ENCODE results near the gene PCDHA2. TPM values are rescaled to one million over a fixed set of nuclear protein-coding genes. Genes with fewer than 3 reads are reported as not detected.
A peak's percentile ranks its signal among the peaks of the same experiment; 100 is the strongest.
"Not testable (repeated sequence)": the region's sequence is repeated elsewhere in the genome, so short reads cannot be mapped to it uniquely, and the experiment has no call there.

Gene PCDHA2
- total RNA-seq = under 1 TPM in 1 of 2 donors, not detected in 1; 0.09 TPM

DNA sequence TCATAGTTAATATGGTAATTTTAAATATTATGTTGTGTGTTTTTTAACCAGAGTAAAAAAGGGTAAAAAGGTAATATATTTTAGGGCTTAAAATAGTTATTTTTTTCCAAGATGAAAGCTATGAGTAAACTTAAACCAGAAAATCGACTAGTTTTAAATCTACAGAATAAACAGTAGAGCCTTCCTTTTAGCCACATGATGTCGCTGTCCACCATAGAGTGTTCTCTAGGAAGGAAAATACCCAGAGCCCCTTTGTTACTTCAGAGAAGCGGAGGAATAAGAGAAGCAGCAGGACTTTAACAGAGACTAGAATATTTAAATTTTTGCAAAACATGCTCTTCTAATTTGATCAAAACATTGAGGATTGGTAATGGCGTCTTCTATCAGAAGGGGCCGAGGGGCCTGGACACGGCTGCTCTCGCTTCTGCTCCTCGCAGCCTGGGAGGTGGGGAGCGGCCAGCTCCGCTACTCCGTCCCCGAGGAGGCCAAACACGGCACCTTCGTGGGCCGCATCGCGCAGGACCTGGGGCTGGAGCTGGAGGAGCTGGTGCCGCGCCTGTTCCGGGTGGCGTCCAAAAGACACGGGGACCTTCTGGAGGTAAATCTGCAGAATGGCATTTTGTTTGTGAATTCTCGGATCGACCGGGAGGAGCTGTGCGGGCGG, at the start of gene PCDHA2:
Gene PCDHA2, plus strand, starts transcription at position 258 of the 664 bp plus-strand sequence.
- DNase-seq (ENCODE audit: low spot score in 2 of 2) = no peak
- Mint-ChIP-seq H3K36me3 (peaks cover 19 to 29% of the 10 kb centered on the region in 2 donors), H3K27ac (no peak within 1 kb of the TSS), H3K9me3 (peaks cover 18 to 24% of the 10 kb centered on the region in 2 donors)
- ATAC-seq = no peak

DNA sequence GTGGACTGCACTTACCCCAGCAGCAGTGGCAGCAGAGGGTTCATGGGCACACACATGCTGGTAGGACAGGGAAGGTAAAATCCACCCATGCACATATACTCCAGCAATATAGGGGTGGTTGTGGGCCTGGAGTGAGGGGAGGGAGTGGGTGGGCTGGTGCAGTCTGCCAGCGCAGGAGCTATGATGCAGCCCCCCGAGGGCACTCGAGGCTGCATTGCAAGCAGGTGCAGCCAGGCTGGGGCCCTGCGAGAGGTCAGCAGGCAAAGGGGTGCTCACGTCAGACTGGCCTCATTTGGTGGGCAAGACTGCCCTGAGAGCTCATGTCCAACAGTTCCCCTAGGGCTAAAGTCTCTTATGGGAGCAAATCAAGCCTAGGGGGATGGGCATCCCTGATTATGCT, 41.1 kb upstream of the PCDHA2 start:
- H3K9me3 Mint-ChIP-seq = peaks cover 66 to 77% of the 10 kb centered on the region in 2 donors

DNA sequence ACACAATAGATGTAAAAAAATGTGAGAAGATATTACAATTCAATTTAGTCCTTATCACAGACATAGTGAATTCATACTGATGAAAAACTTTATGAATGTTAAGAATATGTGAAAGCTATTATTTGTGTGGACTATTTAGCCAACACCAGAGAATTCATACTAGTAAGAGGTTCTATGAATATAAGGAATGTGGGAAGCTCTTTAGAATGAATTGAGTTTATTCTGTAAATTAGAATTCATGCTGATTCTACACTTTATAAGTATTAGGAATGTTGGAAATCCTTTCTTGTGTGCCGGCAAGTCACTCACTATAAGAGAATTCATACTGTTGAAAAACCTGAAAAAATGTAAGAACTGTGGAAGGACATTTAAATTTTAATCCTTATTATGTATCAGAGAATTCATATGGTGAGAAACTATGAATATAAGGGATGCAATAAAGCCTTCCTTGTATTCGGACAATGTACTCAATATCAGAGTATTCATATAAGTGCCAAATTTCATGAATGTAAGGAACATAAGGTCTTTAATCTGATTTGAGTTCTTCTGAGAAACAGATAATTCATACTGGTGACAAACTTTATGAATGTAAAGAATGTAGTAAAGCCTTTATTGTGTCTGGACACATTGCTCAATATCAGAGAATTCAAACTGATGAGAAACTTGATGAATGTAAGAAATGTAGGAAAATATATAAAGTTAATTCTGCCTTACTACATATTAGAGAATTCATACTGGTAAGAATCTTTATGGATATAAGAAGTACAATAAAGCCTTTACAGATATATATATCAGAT, 30.3 kb upstream of the PCDHA2 start:
- Mint-ChIP-seq H3K27ac (no peak overlapping the region), H3K9me3 (peaks cover 51 to 57% of the 10 kb centered on the region in 2 donors), H3K36me3 (peaks cover 53 to 59% of the 10 kb centered on the region in 2 donors)
- DNase-seq (ENCODE audit: low spot score in 2 of 2) (no peak), ATAC-seq (no peak)

More for the DNA sequence above, 41.1 kb upstream of the PCDHA2 start:
- no peak for ATAC-seq
- Mint-ChIP-seq H3K27ac (no peak overlapping the region), H3K36me3 (peaks cover 46 to 72% of the 10 kb centered on the region in 2 donors)
- no peak for DNase-seq (ENCODE audit: low spot score in 2 of 2)

DNA sequence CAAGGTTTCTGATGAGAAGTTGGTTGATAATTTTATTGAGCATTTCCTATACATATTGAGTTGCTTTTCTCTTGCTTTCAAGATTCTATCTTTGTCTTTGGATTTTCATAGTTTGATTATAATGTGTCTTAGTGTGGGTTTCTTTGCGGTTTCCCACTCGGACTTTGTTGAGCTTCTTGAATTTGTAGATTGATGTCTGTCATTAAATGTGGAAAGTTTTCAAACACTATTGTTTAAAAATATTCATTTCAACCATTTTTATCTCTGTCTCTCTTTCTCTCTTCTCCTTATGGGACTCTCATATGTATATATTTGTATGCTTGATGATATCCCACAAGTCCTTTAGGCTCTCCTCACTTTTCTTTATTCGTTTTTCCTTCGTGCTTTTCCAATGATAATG, 27.2 kb upstream of the PCDHA2 start:
- H3K27ac Mint-ChIP-seq = no peak overlapping the region
- peaks cover 45 to 47% of the 10 kb centered on the region in 2 donors for H3K9me3 Mint-ChIP-seq
- no peak for DNase-seq (ENCODE audit: low spot score in 2 of 2)

DNA sequence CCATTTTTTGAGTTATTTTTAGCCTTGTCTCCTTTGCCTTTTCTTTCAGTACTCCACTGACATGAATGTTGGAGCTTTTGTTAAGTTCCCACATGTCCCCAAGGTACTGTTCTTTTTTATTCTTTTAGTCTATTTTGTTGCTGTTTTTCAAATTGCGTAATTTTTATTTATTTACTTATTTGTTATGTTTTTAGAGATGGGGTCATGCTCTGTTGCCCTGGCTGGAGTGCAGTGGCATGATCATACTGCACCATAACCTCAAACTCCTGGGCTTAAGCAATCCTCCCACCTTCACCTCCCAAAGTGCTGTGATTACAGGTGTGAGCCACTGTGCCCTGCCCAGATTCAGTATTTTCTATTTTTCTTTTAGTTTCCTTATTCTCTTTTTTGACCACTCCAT, 14.1 kb upstream of the PCDHA2 start:
- Mint-ChIP-seq H3K9me3 (peaks cover 51 to 52% of the 10 kb centered on the region in 2 donors), H3K27ac (no peak overlapping the region), H3K36me3 (peaks cover 45 to 84% of the 10 kb centered on the region in 2 donors)
- ATAC-seq = no peak
- no peak for DNase-seq (ENCODE audit: low spot score in 2 of 2)

More for the DNA sequence above, 27.2 kb upstream of the PCDHA2 start:
- no peak for ATAC-seq
- H3K36me3 Mint-ChIP-seq = peaks cover 45 to 49% of the 10 kb centered on the region in 2 donors

DNA sequence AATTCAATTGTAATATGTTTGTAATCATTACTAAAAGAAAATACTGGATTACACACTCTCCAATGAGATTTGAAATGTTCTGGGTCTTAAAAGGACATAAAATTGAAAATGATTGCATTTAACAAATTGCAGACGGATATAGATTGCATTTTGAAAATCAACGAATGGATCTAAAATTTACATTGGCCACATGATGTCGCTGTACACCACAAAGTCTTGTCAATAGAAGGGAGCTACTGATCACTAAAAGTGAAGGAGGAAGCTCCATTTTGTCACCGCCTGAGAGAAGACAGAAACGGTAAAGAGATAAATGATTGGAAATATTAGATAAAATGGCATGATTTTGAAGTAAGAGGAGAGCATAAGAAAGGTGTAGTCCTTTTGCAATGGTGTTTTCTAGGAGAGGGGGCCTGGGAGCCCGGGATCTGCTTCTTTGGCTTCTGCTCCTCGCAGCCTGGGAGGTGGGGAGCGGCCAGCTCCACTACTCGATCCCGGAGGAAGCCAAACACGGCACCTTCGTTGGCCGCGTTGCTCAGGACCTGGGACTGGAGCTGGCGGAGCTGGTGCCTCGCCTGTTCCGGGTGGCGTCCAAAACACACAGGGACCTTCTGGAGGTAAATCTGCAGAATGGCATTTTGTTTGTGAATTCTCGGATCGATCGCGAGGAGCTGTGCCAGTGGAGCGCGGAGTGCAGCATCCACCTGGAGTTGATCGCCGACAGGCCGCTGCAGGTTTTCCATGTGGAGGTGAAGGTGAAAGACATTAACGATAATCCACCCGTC, 8.6 kb upstream of the PCDHA2 start, which contains the start of gene PCDHA1:
Gene PCDHA1, plus strand, starts transcription at position 236 of the 782 bp plus-strand sequence.
- ATAC-seq = no peak
- DNase-seq (ENCODE audit: low spot score in 2 of 2) = no peak
- H3K27ac Mint-ChIP-seq = peak within 1 kb of the TSS in 1 of 2 donors; percentile 55
- H3K36me3 Mint-ChIP-seq = peaks cover 47 to 64% of the 10 kb centered on the region in 2 donors
- H3K9me3 Mint-ChIP-seq = peaks cover 29 to 34% of the 10 kb centered on the region in 2 donors

DNA sequence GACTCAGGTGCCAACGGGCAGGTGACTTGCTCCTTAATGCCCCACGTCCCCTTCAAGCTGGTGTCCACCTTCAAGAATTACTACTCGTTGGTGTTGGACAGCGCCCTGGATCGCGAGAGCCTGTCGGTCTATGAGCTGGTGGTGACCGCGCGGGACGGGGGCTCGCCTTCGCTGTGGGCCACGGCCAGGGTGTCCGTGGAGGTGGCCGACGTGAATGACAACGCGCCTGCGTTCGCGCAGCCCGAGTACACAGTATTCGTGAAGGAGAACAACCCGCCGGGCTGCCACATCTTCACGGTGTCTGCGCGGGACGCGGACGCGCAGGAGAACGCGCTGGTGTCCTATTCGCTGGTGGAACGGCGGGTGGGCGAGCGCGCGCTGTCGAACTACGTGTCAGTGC, 7.2 kb upstream of the PCDHA2 start:
- peaks cover 28 to 31% of the 10 kb centered on the region in 2 donors for H3K9me3 Mint-ChIP-seq
- DNase-seq (ENCODE audit: low spot score in 2 of 2); ATAC-seq; H3K27ac Mint-ChIP-seq: not testable (repeated sequence)
- H3K36me3 Mint-ChIP-seq = peaks cover 45 to 53% of the 10 kb centered on the region in 2 donors

DNA sequence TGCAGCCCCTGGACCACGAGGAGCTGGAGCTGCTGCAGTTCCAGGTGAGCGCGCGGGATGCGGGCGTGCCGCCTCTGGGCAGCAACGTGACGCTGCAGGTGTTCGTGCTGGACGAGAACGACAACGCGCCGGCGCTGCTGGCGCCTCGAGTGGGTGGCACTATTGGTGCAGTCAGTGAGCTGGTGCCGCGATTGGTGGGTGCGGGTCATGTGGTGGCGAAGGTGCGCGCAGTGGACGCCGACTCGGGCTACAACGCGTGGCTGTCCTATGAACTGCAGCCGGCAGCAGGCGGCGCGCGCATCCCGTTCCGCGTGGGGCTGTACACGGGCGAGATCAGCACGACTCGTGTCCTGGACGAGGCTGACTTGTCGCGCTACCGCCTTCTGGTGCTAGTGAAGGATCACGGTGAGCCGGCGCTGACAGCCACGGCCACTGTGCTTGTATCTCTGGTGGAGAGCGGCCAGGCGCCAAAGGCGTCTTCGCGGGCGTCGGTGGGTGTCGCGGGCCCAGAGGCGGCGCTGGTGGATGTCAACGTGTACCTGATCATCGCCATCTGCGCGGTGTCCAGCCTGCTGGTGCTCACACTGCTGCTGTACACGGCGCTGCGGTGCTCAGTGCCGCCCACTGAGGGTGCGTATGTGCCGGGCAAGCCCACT, 6.7 kb upstream of the PCDHA2 start:
- not testable (repeated sequence) for DNase-seq (ENCODE audit: low spot score in 2 of 2); H3K27ac Mint-ChIP-seq; ATAC-seq
- peaks cover 26 to 30% of the 10 kb centered on the region in 2 donors for H3K9me3 Mint-ChIP-seq
- peaks cover 44 to 52% of the 10 kb centered on the region in 2 donors for H3K36me3 Mint-ChIP-seq

DNA sequence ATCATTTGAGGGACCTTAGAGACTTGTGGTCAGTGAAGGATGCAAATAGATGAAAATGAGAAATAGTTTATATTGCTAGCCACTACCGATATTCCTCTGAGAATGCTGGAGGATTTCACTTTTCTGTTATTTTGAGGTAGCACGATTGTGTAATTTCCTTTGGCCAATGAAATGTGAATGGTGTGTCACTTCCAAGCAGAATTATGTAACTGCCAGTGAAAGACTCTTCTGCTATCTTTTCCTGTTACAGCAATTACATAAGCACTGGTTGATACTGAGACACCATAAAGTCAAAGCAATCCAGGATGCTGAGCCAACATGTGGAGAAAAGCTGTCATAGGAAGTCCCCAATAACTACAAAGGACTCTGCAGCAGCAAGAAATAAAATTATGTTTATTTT, 3.6 kb upstream of the PCDHA2 start:
- peaks cover 25 to 32% of the 10 kb centered on the region in 2 donors for H3K9me3 Mint-ChIP-seq
- ATAC-seq (no peak), DNase-seq (ENCODE audit: low spot score in 2 of 2) (no peak)
- no peak overlapping the region for H3K27ac Mint-ChIP-seq
- peaks cover 44 to 51% of the 10 kb centered on the region in 2 donors for H3K36me3 Mint-ChIP-seq

DNA sequence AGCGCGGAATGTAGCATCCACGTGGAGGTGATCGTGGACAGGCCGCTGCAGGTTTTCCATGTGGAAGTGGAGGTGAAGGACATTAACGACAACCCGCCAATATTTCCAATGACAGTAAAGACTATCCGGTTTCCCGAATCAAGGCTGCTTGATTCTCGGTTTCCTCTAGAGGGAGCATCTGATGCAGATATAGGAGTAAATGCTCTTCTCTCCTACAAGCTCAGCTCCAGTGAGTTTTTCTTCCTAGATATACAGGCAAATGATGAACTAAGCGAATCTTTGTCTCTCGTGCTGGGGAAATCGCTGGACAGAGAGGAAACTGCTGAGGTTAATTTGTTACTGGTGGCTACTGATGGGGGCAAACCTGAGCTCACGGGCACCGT, 598 bp downstream of the PCDHA2 start:
- ATAC-seq (no peak), DNase-seq (ENCODE audit: low spot score in 2 of 2) (no peak)
- Mint-ChIP-seq H3K36me3 (peaks cover 17 to 27% of the 10 kb centered on the region in 2 donors), H3K9me3 (peaks cover 20 to 25% of the 10 kb centered on the region in 2 donors), H3K27ac (no peak overlapping the region)

DNA sequence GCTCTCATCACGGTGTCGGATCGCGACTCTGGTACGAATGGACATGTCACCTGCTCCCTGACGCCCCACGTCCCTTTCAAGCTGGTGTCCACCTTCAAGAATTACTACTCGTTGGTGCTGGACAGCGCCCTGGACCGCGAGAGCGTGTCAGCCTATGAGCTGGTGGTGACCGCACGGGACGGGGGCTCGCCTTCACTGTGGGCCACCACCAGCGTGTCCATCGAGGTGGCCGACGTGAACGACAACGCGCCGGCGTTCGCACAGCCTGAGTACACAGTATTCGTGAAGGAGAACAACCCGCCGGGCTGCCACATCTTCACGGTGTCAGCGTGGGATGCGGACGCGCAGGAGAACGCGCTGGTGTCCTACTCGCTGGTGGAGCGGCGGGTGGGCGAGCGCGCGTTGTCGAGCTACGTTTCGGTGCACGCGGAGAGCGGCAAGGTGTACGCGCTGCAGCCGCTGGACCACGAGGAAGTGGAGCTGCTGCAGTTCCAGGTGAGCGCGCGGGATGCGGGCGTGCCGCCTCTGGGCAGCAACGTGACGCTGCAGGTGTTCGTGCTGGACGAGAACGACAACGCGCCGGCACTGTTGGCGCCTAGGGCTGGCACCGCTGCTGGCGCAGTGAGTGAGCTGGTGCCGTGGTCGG, 1.5 kb downstream of the PCDHA2 start:
- peaks cover 17 to 22% of the 10 kb centered on the region in 2 donors for H3K9me3 Mint-ChIP-seq
- not testable (repeated sequence) for DNase-seq (ENCODE audit: low spot score in 2 of 2); ATAC-seq; H3K27ac Mint-ChIP-seq
- H3K36me3 Mint-ChIP-seq = peaks cover 24 to 33% of the 10 kb centered on the region in 2 donors

DNA sequence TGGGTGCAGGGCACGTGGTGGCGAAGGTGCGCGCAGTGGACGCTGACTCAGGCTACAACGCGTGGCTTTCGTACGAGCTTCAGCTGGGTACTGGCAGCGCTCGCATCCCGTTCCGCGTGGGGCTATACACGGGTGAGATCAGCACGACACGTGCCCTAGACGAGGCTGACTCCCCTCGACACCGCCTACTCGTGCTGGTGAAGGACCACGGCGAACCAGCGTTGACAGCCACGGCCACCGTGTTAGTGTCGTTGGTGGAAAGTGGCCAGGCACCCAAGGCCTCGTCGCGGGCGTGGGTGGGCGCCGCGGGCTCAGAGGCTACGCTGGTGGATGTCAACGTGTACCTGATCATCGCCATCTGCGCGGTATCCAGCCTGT, 2.1 kb downstream of the PCDHA2 start:
- H3K36me3 Mint-ChIP-seq = peaks cover 26 to 38% of the 10 kb centered on the region in 2 donors
- ATAC-seq (no peak), DNase-seq (ENCODE audit: low spot score in 2 of 2) (no peak)
- H3K27ac Mint-ChIP-seq = no peak overlapping the region
- peaks cover 14 to 24% of the 10 kb centered on the region in 2 donors for H3K9me3 Mint-ChIP-seq

DNA sequence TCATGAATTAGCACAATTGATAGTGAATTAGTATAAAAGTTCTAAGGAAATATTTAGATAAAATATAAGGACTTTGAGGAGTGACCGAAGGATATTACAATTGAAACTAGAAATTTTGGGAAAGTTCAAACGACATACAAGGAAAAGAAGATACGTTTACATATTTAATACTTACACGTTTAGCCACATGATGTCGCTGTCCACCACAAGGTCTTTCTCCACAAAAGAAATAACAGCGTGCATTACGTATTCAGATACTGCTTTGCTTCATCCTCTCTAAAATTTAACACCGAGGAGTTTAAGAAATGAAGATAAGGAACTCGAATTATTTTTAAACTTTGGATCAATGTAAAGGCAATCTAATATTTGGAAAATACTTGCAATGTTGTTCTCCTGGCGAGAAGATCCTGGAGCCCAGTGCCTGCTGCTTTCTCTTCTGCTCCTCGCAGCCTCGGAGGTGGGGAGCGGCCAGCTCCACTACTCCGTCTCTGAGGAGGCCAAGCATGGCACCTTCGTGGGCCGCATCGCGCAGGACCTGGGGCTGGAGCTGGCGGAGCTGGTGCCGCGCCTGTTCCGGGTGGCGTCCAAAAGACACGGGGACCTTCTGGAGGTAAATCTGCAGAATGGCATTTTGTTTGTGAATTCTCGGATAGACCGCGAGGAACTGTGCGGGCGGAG, 6.3 kb downstream of the PCDHA2 start, which contains the start of gene PCDHA3:
Gene PCDHA3, plus strand, starts transcription at position 242 of the 678 bp plus-strand sequence.
- Mint-ChIP-seq H3K36me3 (peaks cover 14 to 38% of the 10 kb centered on the region in 2 donors), H3K27ac (peak within 1 kb of the TSS in 1 of 2 donors; percentile 55), H3K9me3 (peaks cover 5 to 29% of the 10 kb centered on the region in 2 donors)
- DNase-seq (ENCODE audit: low spot score in 2 of 2) (no peak), ATAC-seq (no peak)

DNA sequence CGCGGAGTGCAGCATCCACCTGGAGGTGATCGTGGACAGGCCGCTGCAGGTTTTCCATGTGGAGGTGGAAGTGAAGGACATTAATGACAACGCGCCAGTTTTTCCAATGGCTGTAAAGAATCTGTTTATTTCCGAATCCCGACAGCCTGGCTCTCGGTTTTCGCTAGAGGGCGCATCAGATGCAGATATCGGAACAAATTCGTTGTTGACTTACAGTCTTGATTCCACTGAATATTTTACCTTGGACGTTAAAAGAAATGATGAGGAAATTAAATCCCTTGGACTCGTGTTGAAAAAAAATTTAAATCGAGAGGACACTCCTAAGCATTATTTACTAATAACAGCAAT, 6.8 kb downstream of the PCDHA2 start:
- no peak for DNase-seq (ENCODE audit: low spot score in 2 of 2)
- Mint-ChIP-seq H3K36me3 (peaks cover 14 to 38% of the 10 kb centered on the region in 2 donors), H3K27ac (no peak overlapping the region), H3K9me3 (peaks cover 5 to 25% of the 10 kb centered on the region in 2 donors)
- ATAC-seq = no peak

DNA sequence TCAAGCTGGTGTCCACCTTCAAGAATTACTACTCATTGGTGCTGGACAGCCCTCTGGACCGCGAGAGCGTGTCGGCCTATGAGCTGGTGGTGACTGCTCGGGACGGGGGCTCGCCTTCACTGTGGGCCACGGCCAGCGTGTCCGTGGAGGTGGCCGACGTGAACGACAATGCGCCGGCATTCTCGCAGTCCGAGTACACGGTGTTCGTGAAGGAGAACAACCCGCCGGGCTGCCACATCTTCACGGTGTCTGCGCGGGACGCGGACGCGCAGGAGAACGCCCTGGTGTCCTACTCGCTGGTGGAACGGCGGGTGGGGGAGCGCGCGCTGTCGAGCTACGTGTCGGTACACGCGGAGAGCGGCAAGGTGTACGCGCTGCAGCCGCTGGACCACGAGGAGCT, 7.7 kb downstream of the PCDHA2 start:
- ATAC-seq; DNase-seq (ENCODE audit: low spot score in 2 of 2); H3K27ac Mint-ChIP-seq: not testable (repeated sequence)
- peaks cover 15 to 45% of the 10 kb centered on the region in 2 donors for H3K36me3 Mint-ChIP-seq
- H3K9me3 Mint-ChIP-seq = peaks cover 9 to 29% of the 10 kb centered on the region in 2 donors

All from activated naive CD4-positive, alpha-beta T cell treated with anti-CD3 and anti-CD28 coated beads, Interleukin-2, amount 50 U/mL, for 72 hours (primary cell).